Measurements from ENCODE around the gene CENPP. TPM values are rescaled to one million over a fixed set of nuclear protein-coding genes. Genes with fewer than 3 reads are reported as not detected.

CENPP gene
- total RNA-seq, 4 donors from 2014 or later: 2.9 to 8.3 (median 4.9) TPM

DNA sequence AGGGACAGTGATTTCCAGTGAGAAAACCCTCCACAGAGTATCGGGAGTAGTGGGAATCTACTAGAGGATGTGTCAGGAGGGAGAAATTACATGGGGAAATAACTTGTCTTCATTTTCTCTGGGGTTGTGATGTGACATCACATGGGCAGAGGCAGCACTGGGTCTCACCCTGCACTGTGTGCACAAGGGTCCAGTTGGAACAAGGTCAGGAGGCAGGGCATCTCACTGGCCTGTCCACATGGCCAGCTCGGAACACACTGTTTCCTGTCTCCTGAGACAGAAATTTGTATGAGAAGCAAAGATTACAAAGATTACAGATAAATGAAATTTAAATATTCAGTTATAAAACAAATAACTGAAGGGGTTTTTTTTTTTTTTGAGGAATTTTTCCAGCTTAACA is 272.6 kb downstream of the CENPP start:
- TF ChIP-seq POLR2A (IDR thresholded peaks at IDR 0.05) (no peak), EP300 (IDR thresholded peaks at IDR 0.05) (no peak), POLR2AphosphoS5 (IDR thresholded peaks at IDR 0.05) (no peak)
- TF ChIP-seq, protein P1, sequence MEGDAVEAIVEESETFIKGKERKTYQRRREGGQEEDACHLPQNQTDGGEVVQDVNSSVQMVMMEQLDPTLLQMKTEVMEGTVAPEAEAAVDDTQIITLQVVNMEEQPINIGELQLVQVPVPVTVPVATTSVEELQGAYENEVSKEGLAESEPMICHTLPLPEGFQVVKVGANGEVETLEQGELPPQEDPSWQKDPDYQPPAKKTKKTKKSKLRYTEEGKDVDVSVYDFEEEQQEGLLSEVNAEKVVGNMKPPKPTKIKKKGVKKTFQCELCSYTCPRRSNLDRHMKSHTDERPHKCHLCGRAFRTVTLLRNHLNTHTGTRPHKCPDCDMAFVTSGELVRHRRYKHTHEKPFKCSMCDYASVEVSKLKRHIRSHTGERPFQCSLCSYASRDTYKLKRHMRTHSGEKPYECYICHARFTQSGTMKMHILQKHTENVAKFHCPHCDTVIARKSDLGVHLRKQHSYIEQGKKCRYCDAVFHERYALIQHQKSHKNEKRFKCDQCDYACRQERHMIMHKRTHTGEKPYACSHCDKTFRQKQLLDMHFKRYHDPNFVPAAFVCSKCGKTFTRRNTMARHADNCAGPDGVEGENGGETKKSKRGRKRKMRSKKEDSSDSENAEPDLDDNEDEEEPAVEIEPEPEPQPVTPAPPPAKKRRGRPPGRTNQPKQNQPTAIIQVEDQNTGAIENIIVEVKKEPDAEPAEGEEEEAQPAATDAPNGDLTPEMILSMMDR (IDR thresholded peaks at IDR 0.05): no peak
- no peaks in the 10 kb centered on the region for H3K27me3 ChIP-seq
- no peaks in the 10 kb centered on the region for H3K9me3 ChIP-seq
- ATAC-seq: no peak
- H3K4me3 ChIP-seq: no peak overlapping the region
- peaks cover 0 to 64% (median 16%) of the 10 kb centered on the region in 3 donors for H3K4me1 ChIP-seq
- H3K27ac ChIP-seq: peak overlapping the region in 2 of 4 donors; percentile 75 to 79
- H3K36me3 ChIP-seq: no peaks in the 10 kb centered on the region
- 80 to 83% methylated on average over 2 of the region's 2 CpGs for WGBS, 2 donors (ENCODE audit: low coverage in 1 of 2)

DNA sequence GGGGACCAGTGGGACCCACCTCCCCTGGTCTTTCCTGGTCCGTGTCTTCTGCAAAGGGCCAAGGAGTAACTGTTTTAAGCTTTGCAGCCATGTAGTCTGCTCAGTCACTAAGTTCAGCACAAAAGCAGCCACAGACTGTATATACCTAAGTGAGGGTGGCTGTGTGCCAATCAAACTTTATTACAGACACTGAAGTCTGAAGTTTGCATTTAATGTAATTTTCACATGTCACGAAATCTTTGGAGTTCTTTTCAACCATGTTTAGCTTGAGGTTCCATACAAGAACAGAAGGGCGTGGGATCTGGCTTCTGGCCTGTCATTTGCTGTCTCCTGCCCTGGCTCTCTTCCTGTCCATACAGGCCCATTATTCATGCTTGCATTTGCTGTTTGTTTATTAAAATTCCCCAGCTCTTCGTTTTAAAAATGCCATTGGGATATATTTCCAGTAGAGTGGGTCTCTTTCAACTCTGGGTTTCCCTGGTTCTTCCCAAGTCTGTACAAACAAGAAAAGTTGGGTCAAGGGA is 274.2 kb downstream of the CENPP start:
- H3K27me3 ChIP-seq: no peaks in the 10 kb centered on the region
- no peak for ATAC-seq
- no peak overlapping the region for H3K4me3 ChIP-seq
- H3K27ac ChIP-seq: peak overlapping the region in 3 of 4 donors; percentile 73 to 79 (median 75)
- WGBS, 2 donors (ENCODE audit: low coverage in 1 of 2): 63 to 70% methylated on average over 3 to 4 of the region's 4 CpGs
- H3K36me3 ChIP-seq: no peaks in the 10 kb centered on the region
- H3K9me3 ChIP-seq: no peaks in the 10 kb centered on the region
- TF ChIP-seq POLR2A (IDR thresholded peaks at IDR 0.05): no peak
- TF ChIP-seq, protein P1 (IDR thresholded peaks at IDR 0.05): no peak
- TF ChIP-seq EP300 (IDR thresholded peaks at IDR 0.05): no peak
- peaks cover 0 to 52% (median 16%) of the 10 kb centered on the region in 3 donors for H3K4me1 ChIP-seq

DNA sequence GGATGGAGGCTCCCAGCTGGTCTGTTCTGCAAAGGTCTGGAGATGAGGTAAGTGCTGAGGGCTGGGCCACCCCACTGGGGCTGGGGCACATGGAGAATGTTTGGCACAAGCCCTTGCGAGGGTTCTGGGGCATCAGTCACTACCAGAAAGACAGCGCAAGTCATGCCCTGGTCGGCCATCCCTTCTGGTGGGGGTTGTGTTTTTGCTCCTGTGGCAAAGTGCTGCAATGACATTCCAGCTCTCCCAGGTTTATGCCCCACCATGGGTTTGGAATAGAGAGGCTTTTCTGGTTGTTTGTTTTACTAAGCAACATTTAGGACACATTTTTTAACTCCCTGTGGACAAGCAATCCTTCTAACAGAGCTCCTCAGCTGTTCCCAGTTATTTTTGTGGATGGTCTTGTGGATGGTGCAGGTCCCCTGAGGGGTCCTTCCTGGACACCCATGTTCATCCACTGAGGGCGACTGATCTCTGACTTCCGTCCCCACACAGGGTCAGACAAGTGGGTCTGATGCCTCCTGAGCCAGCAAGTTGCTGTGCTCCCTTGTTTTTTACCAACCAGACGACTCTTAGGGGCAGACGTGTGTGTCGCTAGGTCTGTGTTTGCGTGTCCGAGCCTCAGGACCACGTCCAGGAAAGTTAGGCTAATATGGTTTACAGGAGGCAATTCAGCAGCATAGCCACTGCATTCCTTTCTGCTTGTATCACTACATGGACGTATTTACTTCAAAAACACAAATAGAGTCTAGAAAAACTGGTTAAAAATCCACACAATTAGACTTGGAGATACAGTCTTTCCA is 274.9 kb downstream of the CENPP start:
- Histone ChIP-seq H3K27ac (peak overlapping the region; percentile 15 to 79 (median 74)), H3K36me3 (no peaks in the 10 kb centered on the region), H3K27me3 (no peaks in the 10 kb centered on the region), H3K4me1 (peaks cover 0 to 52% (median 16%) of the 10 kb centered on the region in 3 donors), H3K9me3 (no peaks in the 10 kb centered on the region), H3K4me3 (no peak overlapping the region)
- 28 to 86% methylated on average over 1 to 8 of the region's 12 CpGs for WGBS, 2 donors (ENCODE audit: low coverage in 1 of 2)
- peak; percentile 67 for ATAC-seq
- TF ChIP-seq POLR2AphosphoS5 (IDR thresholded peaks at IDR 0.05) (peak; percentile 27), POLR2A (IDR thresholded peaks at IDR 0.05) (no peak), EP300 (IDR thresholded peaks at IDR 0.05) (no peak)
- TF ChIP-seq, protein P1 (IDR thresholded peaks at IDR 0.05): no peak

DNA sequence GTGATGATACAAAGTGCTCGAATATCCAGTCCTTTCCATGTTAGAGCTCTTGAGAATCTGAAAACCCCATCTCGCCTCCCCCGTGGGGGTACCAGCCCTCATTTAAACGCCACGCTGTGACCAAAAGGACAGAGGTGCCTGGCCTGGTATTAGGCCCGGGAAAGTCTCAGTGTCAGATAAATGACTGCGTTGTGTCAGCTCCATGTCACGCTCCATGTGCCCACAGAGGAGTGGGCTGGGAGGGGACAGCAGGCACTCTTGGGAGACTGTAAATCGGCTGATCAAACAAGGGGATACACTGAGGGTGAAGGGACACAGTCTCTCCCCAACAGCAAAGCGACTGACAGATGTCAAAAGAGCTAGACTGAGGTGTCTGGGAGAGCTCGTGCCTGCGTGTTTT is 275.7 kb downstream of the CENPP start:
- TF ChIP-seq EP300 (IDR thresholded peaks at IDR 0.05): no peak
- TF ChIP-seq POLR2AphosphoS5 (IDR thresholded peaks at IDR 0.05): no peak
- TF ChIP-seq, protein P1 (IDR thresholded peaks at IDR 0.05): no peak
- no peak for TF ChIP-seq POLR2A (IDR thresholded peaks at IDR 0.05)
- Histone ChIP-seq H3K9me3 (no peaks in the 10 kb centered on the region), H3K4me3 (no peak overlapping the region), H3K27ac (peak overlapping the region; percentile 15 to 79 (median 74)), H3K27me3 (no peaks in the 10 kb centered on the region), H3K4me1 (peaks cover 0 to 56% (median 16%) of the 10 kb centered on the region in 3 donors), H3K36me3 (no peaks in the 10 kb centered on the region)
- WGBS, 2 donors (ENCODE audit: low coverage in 1 of 2): 79 to 82% methylated on average over 4 to 6 of the region's 12 CpGs
- ATAC-seq: no peak

Measured in gastroesophageal sphincter (tissue), 4 donors.